CD4-positive, alpha-beta T cell treated with Interleukin-15 for 4 hours (primary cell): ENCODE results near the gene MEOX2.

Source experiments
- DNase-seq: peaks from one replicate; pipeline ENCODE4 v3.0.0-alpha.2; 2020; ENCODE audit warnings: low spot score

Gene MEOX2

DNA sequence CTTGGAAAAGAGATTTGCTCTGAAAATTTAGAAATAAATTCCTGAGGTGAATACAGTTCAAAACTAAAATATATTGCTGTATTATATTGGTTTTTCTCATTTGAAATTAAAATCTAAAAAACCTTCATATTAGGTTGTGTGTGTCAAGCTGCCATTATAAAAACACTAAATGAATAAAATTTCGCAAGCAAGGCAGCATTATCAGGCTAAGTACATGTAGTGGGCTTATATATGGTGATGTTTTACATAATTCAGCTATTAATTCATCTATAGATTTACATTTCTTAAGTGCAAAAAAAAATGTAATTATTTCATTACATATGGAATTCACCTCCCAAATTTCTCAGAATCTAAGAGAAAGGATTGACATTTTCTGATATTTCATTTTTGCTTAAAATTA, 5.3 kb downstream of the MEOX2 start:
- no peak for DNase-seq

DNA sequence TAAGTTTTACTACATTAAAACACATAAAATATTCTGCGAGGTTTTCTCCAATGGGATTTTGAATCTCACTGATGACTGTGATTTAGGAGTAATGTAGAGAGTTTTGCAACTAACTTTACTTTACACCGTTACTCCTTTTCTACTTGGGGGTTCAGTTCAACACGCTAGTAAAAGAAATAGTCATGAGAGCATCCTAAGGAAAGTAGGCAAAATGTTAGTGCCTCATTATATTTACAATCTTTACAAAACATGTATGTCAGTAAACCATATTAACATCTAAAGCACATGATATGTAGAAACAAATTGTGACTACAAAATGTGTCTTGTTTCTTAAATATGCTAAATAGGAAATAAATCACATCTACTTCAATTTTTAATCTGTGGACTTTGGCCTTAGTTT, 6.0 kb downstream of the MEOX2 start:
- no peak for DNase-seq

DNA sequence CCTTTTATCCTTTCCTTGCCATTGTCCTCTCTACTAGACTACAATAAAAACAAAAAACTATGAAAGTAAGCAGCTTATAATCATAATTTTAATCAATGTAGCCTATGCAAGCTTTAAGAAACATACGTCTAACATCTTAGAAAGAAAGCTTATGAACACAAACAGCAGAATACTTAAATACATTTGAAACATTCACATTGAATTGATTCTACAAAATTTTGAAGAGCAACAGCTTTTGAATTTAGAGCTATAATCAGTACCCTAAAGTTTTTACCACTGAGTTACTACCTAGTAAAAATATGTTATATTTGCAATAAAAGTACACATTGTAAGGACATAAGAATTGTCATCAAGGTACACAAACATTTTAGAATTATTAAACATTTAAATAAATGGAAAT, 7.2 kb downstream of the MEOX2 start:
- no peak for DNase-seq

DNA sequence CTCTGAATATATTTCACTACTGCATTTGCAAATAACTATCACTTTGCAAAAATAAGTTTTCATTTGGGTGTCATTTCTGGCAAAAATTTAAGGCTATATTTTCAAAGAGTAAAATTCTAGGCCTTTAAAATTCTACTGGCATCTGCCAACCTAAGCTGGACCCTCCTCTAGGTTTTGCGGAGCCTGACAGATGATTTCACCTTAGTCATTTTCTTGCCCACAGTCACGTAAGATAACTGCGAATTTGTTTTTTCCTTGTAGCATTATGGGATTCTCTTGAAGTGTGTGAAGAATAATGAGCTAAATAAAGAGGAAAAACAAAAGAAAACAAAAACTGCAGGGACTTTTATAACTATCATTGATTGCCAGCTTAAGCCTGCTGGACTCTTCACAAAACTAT, 7.8 kb downstream of the MEOX2 start:
- no peak for DNase-seq

DNA sequence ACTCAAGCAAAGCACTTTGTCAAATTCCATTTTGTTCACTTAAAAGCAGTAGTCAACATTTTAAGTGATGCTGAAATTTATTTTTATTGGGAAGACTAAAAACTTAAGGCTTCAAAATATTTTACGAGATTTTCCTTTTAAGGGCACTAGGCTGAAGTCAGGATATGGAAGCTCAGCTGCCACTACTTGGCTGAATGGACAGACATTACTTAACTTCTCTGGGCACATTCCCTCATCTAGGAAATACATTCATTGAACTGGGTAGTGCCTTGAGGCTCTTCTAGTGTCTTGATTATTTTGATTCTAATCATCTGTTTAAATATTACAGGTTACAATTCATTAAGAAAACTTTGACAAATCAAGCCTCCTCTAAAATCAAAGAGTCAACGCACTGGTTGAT, 11.1 kb downstream of the MEOX2 start:
- no peak for DNase-seq

DNA sequence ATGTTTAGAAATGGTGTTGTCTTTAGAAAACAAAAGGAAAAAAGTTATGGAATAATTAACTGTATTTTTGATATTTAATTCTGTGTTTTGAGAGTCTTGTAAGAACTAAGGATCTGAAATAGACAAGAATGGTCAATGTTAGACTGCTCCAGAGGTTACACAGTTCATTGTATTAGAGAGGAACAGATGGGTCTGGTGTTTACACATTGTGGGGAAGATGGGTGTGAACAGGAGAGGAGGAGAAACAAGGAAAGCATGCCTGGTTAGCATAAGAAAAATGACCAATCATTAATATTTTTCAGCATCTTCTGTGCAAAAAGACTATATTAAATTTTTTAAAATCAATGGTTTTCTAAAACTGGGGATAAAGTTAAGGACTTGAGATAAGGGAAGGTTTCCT, 11.9 kb downstream of the MEOX2 start:
- DNase-seq = no peak

DNA sequence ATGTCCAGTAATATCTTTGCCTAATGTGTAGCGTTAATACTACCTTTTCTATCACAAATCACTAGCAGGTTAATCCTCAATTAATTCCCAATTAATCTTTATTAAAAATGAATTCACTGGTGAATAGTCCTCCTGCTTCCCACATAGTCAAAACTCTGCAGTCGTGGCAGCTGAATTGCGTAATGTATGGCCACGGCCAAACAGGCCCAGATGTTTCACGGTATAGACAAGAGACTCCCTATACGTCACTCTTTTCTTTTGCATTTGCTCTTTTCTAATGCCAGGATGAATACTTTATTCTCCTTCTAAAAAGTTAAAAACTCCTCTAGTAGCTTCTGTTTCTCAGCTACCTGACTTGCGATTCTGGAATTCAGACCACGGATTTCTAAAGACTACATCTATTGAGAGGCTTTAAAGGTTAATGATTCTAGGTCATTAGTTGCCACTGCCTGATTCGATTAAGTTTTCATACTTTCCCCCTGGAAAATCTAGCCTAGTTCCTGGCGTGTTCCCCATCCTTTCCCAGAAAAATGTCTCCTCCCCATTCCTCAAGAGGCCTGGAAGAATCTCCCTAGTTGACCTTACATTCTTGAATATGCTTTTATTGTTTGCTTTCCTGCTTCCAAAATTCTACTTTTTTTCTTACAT, 16.9 kb downstream of the MEOX2 start:
- DNase-seq = no peak

DNA sequence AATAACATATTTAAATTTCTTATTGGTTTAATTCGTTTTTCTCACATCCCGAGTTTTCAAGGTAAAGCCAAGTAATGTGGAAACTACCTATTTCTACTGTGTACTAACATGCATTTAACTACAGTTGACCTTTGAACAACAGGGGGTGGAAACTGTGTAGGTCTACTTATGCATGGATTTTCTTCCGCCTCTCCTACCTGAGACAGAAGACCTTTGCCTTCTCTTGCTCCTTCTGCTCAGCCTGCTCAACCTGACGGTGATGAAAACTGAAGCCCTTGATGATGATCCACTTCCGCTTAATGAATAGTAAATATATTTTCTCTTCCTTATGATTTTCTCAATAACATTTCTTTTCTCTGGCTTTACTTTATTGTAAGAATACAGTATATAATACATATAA, 18.5 kb downstream of the MEOX2 start:
- no peak for DNase-seq

DNA sequence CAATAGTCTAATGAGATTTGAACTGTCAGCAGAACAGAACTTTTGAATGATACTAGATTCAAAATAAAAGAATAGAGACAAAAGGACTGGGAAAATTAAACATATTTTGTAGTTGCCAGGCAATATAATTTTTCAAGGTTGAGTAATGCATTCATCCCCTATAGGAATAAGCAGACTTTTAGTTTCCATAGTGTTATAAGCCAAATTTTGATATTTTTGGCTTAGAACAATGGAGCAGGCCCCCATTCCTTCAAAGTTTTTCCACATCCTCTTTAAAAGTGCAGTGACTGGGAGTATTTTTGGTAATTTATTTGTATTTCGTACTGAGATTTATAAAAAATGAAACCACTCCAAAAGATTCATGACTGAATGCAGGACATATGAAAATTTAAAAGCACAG, 24.0 kb downstream of the MEOX2 start:
- no peak for DNase-seq

DNA sequence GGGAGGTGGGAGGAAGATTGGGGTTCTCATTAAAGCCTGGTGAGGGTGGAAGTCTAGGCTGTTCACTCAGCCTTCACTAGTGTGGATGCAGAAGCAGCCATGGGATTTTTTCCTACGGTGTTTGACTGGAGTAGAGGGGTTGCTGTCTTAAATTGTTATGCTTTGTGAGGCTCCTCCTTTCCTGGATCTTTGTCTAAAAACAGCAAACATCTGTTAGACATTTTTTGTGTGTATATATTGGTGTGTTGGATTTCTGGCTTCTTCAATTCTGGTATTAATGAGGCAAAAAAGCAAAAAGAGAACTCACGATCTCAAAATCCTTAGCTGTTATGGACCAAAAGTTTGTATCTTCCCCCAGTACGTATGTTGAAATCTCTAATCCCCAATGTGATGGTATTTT, 28.2 kb downstream of the MEOX2 start:
- DNase-seq = no peak

DNA sequence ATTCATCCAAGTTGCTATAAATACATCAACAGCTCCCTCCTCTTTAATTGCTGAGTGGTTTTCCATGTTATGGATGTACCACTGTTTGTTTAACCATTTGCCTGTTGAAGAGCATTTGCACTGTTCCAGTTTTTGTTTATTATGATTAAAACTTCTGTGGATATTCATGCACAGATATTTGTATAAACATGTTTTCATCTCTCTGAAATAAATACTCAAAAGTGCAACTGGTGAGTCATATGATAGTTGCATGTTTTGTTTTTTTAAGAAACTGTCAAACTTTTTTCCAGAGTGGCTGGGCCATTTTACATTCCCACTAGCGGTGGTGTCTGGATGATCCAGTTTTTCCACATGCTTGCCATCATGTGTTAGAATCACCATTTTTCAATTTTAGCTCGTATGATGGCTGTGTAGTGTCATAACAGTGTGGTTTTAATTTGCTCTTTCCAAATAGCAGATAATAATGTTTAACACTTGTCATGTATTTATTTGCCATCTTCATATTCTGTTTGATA, 33.6 kb downstream of the MEOX2 start:
- DNase-seq = no peak

DNA sequence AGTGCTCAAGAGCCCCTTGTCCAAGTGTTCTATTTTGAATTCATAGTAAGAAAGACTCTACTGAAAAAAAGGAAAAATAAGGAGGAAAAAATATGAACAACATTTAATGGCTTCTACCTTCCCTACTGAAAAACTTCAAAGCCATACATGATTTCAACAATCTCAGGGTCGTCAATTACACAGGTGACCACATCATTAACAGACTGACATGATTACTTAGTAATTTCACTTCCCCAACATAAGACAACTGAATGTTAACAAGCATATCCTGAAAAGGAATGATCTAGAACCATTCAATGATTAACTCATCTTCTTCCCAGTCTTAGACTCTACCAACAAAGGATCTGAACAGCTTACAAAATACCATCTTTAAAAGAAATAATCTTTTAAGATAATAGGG, 34.8 kb downstream of the MEOX2 start:
- no peak for DNase-seq

DNA sequence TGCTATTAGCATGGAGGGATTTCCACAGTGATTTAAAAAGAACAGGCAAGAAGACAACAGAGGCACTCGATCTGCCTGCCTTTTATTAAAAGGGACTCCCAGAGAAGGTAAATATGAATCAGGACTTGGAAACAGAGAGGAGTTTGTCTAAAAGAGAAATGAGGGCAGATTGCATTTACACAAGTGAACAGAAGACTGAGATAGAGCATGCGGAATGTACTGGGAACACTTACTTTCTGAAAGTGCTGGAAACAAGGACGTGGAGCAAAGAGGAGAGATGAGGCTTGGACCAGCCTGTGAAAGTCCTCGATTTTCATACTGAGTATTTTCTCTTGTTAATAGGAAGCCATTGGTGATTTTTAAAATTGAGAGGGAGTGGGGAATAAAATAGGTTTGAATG, 35.7 kb downstream of the MEOX2 start:
- no peak for DNase-seq

DNA sequence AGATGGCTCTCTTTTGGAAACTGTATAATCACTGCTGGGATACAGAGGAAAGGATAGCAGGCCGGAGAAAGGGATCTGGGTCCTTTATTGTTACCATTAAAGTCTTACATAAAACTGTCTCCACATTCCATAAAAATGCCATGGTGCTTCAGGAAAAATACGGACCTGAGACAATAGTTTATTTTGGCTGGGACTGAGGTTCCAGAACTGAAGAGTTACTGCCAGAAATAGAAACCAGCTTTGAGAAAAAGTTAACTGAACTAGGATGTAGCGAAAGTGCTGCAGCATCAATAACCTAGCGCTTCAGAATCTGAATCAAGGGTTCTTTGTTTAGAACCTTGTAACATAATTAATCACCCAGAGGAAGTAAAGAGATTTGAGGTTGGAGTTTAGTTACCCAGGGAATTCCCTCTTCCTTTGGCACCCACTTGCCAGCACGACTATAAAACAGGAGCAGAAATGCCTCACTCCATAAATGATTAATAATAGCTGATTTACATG, 38.0 kb downstream of the MEOX2 start:
- no peak for DNase-seq

DNA sequence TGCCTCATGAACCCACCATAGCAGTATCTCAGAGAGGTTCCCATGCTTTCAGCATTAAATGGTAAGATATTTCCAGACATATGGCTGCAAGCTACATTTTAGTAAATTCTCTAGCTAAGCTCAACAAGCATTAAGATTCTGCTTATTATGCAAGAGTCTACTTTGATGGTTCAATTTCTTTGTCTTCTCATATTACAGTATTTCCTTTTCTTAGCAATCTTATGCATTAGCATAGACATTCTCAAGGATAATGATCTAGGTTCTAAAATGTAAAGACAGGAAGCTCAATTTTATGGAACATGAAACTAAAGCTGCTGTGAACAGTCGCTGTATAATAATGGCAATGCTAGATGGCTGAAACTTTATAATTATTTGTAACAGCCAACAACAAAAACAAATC, 39.2 kb downstream of the MEOX2 start:
- DNase-seq = no peak

DNA sequence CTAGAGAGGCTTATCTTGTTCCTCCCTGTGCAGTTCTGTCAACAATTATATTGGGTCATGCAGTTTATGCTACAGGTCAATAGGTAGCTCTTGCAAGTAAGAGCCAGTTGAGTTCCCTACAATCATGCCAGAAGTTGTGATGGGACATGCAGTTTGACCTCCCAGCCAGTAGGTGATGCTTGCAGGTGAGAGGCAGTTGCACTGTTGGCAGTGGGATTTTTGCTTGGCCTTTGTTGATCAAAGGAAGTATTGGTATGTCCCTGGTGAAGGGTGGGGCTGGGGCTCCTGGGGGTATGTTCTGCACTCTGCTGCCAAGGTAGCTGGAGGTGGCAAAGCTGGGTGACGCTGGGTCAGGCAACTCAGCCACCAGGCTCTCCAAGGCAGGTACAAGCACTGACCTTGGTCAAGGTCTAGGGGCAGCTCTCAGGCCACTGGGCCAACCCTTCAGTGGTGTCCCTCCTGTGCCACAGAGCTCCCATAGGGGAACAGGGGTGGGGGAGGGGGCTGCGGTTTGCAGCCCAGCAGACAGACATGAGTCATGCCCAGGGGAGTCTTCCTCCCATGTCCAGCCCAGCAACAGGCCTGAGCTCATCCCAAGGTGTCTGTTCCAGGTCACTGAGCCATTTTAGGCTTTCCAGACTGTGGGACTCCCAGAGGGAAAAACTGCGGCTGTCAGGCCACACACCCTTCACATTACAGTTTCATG, 43.3 kb downstream of the MEOX2 start:
- no peak for DNase-seq

DNA sequence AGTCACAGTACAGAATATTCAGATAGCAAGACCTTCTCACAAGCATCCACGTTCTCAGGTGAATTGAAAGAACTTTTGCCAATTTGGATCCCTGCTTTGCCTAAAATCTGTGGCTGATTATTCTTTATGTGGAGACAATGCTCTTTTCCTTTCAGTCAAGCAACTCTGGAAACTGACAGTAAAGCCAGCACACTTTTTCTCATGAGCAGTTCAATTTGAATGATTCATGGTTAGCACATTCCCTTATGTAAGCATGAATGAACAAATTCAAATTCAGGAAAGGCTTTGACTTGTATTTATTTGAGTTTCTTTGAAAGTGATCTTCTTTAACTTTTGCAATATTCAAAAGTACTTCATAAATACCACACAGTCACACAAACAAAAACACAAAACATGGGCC, 57.6 kb downstream of the MEOX2 start:
- no peak for DNase-seq

DNA sequence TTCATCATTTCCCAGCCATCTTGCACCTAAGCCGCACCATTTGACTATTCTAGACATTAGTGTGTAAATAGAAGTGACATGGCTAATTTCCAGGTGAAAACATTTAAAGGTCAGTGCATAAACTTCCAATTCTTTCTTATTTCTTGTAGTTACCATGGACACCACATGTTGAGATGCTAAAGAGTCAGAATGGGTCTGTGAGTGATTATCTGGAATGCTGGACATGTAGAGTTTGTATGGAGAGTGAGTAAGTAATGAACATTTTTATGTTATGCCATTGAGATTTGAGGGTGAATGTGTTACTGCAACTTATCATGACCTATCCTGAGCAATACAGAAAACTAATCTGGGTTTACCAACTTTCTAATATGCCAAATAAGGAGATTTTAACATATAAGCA, 60.4 kb downstream of the MEOX2 start:
- DNase-seq = no peak

DNA sequence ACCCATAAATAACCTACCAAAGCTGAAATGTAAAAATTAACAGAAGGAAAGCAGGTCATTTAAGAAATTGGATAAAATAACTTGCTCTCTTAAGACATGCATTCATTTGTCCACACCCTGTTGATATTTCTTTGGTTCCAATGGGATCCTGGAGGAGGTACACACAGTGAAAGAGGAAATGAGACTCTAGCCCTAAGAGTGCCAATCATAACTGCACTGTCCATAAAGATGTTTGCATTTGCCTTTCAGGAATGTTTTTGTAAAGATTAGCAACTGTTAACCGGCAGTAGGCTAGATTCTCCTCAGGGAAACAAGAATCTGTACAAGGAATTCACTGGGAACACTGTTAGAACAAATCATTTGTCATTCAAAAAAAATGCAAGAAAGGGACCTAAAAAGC, 61.0 kb downstream of the MEOX2 start:
- DNase-seq = no peak

DNA sequence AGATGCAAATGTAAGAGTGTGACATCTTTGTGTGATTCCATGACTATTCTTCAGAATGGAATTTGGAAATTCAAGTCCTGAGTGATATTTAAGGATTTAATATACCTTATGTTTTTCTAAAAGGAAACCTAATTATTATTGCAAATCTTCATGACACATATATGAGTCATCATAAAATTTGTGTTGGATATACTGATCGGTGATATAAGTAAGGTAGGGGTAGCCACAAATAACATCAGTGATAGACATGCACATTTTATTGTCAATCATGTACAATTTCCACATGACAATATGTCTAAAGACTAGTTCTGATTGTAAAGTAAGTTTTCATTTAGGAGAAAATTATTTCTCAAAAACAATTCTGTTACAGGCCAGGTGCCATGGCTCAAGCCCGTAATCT, 65.0 kb downstream of the MEOX2 start:
- DNase-seq = no peak

DNA sequence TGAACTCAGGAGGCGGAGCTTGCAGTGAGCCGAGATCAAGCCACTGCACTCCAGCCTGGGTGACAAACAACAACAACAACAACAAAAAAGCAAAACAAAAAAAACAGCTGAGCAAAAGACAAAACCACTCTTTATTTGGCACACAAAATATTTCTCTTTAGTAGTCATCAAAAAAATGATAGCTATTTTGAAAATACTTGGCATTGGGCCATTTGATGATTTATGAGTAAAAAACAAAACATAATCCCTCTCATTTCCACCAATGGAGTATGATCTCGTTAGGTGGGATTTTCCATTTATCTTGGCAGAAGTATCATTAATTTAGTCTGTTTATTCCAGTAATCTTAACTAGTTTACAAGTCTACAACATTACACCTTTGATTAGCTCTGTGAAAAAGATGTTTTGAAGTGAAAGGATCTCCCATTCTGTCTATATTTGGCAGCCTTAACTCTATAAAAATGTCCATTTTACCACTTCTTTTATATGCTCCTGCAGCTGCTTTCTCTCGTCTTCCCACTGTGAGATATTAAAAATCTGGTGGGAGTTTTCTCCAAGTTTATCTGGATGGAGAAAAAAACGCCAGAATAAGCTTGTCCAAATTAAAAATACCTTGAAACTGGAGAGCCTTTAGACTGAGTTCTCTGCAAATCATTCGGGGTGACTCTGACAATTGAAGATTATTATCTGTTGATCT, 65.8 kb downstream of the MEOX2 start:
- no peak for DNase-seq

DNA sequence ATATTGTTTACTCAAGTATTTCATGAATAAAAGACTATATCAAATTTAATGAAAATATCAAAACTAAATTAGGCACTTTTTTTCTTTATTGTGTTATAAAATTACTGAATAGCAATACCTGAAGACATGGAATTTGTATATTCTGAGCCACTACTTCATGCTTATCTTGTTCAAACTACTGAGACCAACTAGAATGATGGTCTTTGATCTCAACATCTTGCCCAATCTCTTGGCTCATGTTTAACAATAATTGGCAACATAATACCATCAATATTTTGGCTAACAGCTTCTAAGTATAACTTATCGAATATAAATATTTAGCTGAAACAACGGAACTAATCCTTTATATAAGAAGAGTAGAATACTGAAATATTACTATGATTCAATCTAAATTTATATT, 68.2 kb downstream of the MEOX2 start:
- no peak for DNase-seq

DNA sequence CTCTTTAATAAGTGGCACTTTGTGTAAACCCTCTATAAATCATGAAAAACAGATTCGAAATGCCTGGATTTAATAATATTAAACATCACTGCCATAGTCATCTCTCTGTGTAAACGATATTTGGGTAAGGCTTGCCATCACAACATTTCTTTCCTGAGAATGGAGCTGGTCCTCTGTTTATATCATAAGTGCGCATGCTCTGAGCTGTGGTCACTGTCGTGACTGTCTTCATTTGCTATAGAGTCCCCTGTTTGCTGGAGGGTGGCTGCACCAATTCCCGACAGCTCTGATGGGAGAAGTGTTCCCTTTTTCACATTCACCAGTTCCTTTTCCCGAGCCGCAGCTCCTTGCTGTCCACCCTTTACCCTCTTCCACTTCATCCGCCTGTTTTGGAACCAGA, 74.3 kb downstream of the MEOX2 start:
- no peak for DNase-seq
